ENCODE data around the gene PLIN4. TPM values are rescaled to one million over a fixed set of nuclear protein-coding genes. Genes with fewer than 3 reads are reported as not detected.

PLIN4 gene
- total and polyA plus RNA-seq, 2 experiments from 2014 or later, result 0.42 to 0.81 TPM

DNA sequence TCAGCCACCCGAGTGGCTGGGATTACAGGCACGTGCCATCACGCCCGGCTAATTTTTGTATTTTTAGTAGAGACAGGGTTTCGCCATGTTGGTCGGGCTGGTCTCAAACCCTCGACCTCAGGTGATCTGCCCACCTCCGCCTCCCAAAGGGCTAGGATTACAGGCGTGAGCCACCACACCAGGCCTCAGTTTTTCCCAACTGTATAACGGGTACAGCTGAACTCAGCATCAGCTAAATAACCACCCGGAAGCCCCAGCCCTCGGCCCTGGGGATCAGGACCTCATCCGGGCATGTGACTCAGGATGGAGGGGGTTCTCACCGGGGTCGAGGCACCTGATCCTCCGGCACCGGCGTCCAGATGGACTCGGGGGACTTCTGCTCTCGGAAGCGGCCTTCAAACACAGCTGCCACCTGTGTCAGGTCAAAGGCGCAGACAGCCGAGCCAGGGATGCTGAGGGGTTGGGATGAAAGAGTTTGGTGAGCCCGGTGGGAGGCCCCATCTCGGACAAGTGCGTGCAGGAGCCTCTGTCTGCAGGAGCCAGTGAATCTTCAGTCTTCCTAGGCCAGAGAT, 32.3 kb upstream of the PLIN4 start:
- no peak for DNase-seq (ENCODE audit: low read depth in 1 of 2, low spot score in 1 of 2)
- no peak overlapping the region for H3K27ac ChIP-seq
- no peaks in the 10 kb centered on the region for H3K9me3 ChIP-seq (ENCODE audit: low read depth)
- TF ChIP-seq, protein P1, sequence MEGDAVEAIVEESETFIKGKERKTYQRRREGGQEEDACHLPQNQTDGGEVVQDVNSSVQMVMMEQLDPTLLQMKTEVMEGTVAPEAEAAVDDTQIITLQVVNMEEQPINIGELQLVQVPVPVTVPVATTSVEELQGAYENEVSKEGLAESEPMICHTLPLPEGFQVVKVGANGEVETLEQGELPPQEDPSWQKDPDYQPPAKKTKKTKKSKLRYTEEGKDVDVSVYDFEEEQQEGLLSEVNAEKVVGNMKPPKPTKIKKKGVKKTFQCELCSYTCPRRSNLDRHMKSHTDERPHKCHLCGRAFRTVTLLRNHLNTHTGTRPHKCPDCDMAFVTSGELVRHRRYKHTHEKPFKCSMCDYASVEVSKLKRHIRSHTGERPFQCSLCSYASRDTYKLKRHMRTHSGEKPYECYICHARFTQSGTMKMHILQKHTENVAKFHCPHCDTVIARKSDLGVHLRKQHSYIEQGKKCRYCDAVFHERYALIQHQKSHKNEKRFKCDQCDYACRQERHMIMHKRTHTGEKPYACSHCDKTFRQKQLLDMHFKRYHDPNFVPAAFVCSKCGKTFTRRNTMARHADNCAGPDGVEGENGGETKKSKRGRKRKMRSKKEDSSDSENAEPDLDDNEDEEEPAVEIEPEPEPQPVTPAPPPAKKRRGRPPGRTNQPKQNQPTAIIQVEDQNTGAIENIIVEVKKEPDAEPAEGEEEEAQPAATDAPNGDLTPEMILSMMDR (IDR thresholded peaks at IDR 0.05; ENCODE audit: low read depth, low read length), result no peak
- H3K4me1 ChIP-seq (ENCODE audit: low read depth), result no peaks in the 10 kb centered on the region
- H3K36me3 ChIP-seq, result peaks cover 43% of the 10 kb centered on the region
- H3K27me3 ChIP-seq, result no peaks in the 10 kb centered on the region
- no peak overlapping the region for H3K4me3 ChIP-seq

DNA sequence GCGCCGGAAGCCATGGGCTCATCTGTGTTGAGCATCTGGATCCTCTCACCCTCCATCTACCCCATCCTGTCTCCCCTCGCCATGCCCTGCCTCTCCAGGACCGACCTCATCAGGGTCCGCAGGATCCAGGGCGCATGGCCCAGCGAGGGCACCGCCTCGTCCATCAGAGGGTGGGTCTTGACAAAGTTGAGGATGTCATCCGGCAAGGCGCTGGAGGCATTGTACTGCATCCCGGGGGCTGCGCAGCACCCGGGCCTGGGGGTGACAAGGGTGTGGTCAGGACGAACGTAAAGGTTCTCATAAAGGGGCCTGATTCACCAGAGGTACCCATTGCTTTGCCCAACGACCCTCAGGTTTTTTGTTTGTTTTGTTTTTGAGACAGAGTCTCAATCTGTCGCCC, 31.7 kb upstream of the PLIN4 start:
- peaks cover 39% of the 10 kb centered on the region for H3K36me3 ChIP-seq
- TF ChIP-seq, protein P1 (IDR thresholded peaks at IDR 0.05; ENCODE audit: low read depth, low read length), result no peak
- DNase-seq (ENCODE audit: low read depth in 1 of 2, low spot score in 1 of 2), result no peak

DNA sequence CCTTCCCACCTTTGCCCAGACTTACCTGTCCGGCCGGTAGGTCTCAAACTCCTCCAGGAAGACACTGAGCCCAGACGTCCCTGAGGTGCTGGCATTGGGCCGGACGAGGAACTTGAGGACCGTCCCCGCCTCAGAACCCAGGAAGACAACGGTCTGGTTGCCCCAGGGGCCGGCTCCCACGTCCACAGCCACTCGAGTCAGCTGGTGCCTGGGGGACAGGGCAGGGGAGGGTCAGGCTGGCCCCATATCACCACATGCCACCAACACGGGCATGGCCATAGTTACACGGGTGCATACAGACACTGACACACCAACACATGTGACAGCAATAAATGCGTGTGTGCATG, 29.9 kb upstream of the PLIN4 start:
- TF ChIP-seq, protein P1 (IDR thresholded peaks at IDR 0.05; ENCODE audit: low read depth, low read length), result no peak
- H3K27ac ChIP-seq, result no peak overlapping the region

More for the DNA sequence above, 31.7 kb upstream of the PLIN4 start:
- Histone ChIP-seq H3K27ac (no peak overlapping the region), H3K4me1 (ENCODE audit: low read depth) (no peaks in the 10 kb centered on the region), H3K27me3 (no peaks in the 10 kb centered on the region), H3K9me3 (ENCODE audit: low read depth) (no peaks in the 10 kb centered on the region), H3K4me3 (no peak overlapping the region)

DNA sequence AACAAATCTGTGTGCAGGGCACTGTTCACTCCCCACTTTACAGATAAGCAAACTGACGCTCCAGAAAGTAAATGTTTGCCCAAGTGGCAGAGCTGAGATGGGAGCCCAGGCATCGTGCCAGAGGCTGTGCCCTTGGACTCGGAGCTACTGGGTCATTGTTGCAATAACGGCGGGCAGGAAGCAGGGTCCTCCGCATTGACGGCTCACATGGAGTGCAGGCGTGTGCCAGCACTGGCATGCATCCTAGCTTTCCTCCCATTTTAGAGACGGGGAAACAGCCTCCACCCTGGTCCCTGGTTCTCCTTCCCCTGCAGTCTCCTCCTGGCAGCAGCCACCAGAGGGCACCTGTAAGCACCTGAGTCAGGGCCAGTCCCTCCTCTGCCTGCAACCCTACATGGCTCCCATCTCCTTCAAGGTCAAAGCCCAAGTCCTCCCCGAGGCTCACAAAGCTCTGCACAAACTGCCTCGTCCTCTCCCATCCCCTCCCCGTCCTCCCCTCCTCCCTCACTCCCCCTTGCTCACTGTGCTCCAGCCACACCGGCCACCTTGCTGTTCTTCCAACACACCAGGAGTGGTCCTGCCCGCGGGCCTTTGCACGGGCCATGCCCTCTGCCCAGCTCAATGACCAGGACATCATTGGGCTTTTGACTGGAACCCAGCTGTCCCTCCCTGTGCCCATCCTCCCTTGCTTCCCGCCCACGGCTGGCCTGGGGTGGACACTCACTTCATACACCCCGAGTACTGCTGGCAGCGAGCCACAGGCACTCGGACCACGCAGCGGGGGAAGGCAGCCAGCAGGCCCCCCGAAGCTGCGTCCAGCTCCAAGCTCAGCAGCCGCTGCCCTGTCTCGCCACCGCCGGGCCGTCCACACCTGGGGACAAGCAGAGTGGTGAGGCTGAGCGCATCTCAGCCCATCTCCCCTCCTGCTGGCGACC, 29.3 kb upstream of the PLIN4 start:
- no peak overlapping the region for H3K4me3 ChIP-seq
- peaks cover 23% of the 10 kb centered on the region for H3K36me3 ChIP-seq
- TF ChIP-seq, protein P1 (IDR thresholded peaks at IDR 0.05; ENCODE audit: low read depth, low read length), result peak; percentile 27
- no peak overlapping the region for H3K27ac ChIP-seq
- no peaks in the 10 kb centered on the region for H3K9me3 ChIP-seq (ENCODE audit: low read depth)
- no peaks in the 10 kb centered on the region for H3K4me1 ChIP-seq (ENCODE audit: low read depth)
- no peaks in the 10 kb centered on the region for H3K27me3 ChIP-seq
- peak in 1 of 2 donors; percentile 23 for DNase-seq (ENCODE audit: low read depth in 1 of 2, low spot score in 1 of 2)

More for the DNA sequence above, 29.9 kb upstream of the PLIN4 start:
- Histone ChIP-seq H3K36me3 (peaks cover 29% of the 10 kb centered on the region), H3K9me3 (ENCODE audit: low read depth) (no peaks in the 10 kb centered on the region), H3K4me1 (ENCODE audit: low read depth) (no peaks in the 10 kb centered on the region), H3K4me3 (no peak overlapping the region), H3K27me3 (no peaks in the 10 kb centered on the region)
- DNase-seq (ENCODE audit: low read depth in 1 of 2, low spot score in 1 of 2), result no peak

DNA sequence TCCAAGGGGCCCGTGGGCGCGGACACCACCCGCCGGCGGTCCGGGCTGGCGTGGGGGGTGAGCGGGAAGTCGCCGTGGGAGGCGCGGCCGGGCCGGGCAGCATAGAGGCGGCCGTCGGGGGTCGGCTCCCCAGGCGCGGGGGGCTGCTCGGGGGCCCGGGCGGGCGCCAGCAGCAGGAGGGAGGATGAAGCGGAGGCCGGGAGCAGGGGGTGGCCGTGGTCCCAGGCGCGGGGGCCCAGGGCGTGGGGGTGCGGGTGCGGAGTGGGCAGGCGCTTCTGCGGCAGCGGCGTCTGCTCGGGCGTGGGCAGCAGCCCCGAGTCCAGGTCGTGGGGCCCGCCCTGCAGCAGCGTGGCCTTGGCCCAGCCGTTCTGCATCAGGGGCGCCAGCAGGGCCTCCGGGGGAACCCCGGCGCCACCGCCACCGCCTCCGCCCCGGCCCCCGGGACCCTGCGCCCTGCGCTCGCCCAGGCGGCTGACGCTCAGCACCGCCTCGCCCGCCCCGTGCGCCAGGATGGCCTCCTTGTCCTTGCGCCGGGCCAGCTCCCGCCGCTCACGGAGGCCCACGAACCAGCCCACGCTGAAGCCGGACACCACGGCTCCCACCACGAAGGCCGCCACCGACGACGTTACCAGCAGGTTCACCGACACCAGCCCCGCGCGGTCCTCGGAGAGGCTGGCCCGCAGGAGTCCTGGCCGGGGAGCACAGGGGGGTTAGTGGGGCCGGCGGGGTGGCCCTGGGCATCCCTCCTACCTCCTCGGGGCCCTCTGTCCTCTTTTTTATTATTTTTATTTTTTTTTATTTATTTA, 25.8 kb upstream of the PLIN4 start:
- TF ChIP-seq, protein P1 (IDR thresholded peaks at IDR 0.05; ENCODE audit: low read depth, low read length), result no peak

More for the DNA sequence above, 25.8 kb upstream of the PLIN4 start:
- Histone ChIP-seq H3K27ac (no peak overlapping the region), H3K9me3 (ENCODE audit: low read depth) (no peaks in the 10 kb centered on the region), H3K27me3 (no peaks in the 10 kb centered on the region), H3K4me3 (no peak overlapping the region), H3K4me1 (ENCODE audit: low read depth) (no peaks in the 10 kb centered on the region), H3K36me3 (peaks cover 7% of the 10 kb centered on the region)
- no peak for DNase-seq (ENCODE audit: low read depth in 1 of 2, low spot score in 1 of 2)

All from cardiac muscle cell (in vitro differentiated cells and primary cell).